SH-SY5Y (cell line): ENCODE measurements around the gene DUOX1.

Source experiments
- GATA2 ChIP-seq: IDR thresholded peaks from 2 replicates; pipeline ENCODE4 v1.6.1; 2011; ENCODE audit warnings: mild to moderate bottlenecking, low read depth, low read length
- GATA3 ChIP-seq: IDR thresholded peaks from 2 replicates; pipeline ENCODE4 v1.6.1; 2011; ENCODE audit warnings: low read depth, mild to moderate bottlenecking, low read length, moderate library complexity

The DUOX1 gene

GRCh38 chr15:45171912-45172311 is 42.1 kb downstream of the DUOX1 start:
- TF ChIP-seq GATA2 = no peak

GRCh38 chr15:45174069-45174468 is 44.3 kb downstream of the DUOX1 start:
- TF ChIP-seq GATA3 (no peak), GATA2 (no peak)

- TF ChIP-seq GATA2 (no peak), GATA3 (no peak)
These were observed 44.8 kb downstream of the DUOX1 start for GRCh38 chr15:45174577-45174976.

GRCh38 chr15:45177285-45177684 is 47.5 kb downstream of the DUOX1 start:
- TF ChIP-seq GATA2 (no peak), GATA3 (no peak)

- TF ChIP-seq GATA2 (no peak), GATA3 (no peak)
These were observed 49.6 kb downstream of the DUOX1 start for GRCh38 chr15:45179221-45179985.

GRCh38 chr15:45180201-45180600 is 50.4 kb downstream of the DUOX1 start:
- TF ChIP-seq GATA3 (no peak), GATA2 (no peak)

GRCh38 chr15:45180648-45181436 is 51.0 kb downstream of the DUOX1 start:
- TF ChIP-seq GATA3 = no peak
- TF ChIP-seq GATA2 = no peak

- TF ChIP-seq GATA2 (no peak), GATA3 (no peak)
These were observed 51.9 kb downstream of the DUOX1 start for GRCh38 chr15:45181491-45182285.

- TF ChIP-seq GATA2 (no peak), GATA3 (no peak)
These were observed 53.2 kb downstream of the DUOX1 start for GRCh38 chr15:45182996-45183395.

GRCh38 chr15:45183511-45183910 is 53.7 kb downstream of the DUOX1 start:
- no peak for TF ChIP-seq GATA2
- TF ChIP-seq GATA3 = no peak

GRCh38 chr15:45184562-45185041 is 54.8 kb downstream of the DUOX1 start:
- no peak for TF ChIP-seq GATA2
- no peak for TF ChIP-seq GATA3

GRCh38 chr15:45185069-45185779 is 55.4 kb downstream of the DUOX1 start:
- TF ChIP-seq GATA2 (no peak), GATA3 (no peak)

GRCh38 chr15:45185903-45186770 is 56.3 kb downstream of the DUOX1 start:
- no peak for TF ChIP-seq GATA2
